ENCODE data around the gene MAP2K2.

DNA sequence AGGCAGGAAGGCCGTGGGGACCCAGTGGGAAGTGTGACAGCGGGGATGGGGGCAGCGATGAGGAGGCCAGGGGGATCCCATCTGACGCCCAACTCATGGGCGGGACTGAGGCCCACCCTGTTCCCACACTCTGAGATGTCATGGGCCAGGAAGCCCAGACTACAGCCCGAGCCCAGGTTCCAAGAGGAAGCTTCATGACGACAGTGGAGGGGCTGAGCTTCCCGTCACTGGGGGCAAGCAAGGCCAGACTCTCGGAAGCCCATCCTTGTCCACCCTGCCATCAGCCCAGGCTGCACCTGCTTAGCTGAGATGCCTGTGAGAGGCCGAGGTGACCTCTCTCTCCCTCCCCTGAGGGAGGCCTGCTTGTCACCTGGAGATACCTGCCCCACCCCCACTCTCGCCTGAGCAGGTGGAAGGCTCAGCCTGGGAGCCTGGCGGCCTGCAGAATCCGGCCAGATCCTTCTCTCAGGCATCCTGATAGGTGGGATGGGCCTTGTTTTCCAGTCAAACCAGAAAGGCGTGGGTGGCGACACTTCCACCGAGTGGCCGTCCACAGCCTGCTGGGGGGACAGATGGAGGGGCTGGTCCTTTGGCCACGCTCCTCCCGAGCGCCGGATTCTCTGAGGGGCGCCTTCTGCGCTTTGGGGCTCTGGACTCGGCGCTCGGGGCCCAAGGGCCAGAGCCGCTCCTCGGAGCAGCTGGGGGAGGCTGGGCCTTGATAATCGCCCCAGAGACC, 62.1 kb downstream of the MAP2K2 start:
- TF ChIP-seq CEBPB (IDR thresholded peaks at IDR 0.05) (no peak), YY1 (IDR thresholded peaks at IDR 0.05; ENCODE audit: low read depth) (0 out of 2 replicates have a peak, but pooled peaks have one; percentile 1), TCF12 (IDR thresholded peaks at IDR 0.05; ENCODE audit: low read depth) (no peak)
- TF ChIP-seq, protein P1, sequence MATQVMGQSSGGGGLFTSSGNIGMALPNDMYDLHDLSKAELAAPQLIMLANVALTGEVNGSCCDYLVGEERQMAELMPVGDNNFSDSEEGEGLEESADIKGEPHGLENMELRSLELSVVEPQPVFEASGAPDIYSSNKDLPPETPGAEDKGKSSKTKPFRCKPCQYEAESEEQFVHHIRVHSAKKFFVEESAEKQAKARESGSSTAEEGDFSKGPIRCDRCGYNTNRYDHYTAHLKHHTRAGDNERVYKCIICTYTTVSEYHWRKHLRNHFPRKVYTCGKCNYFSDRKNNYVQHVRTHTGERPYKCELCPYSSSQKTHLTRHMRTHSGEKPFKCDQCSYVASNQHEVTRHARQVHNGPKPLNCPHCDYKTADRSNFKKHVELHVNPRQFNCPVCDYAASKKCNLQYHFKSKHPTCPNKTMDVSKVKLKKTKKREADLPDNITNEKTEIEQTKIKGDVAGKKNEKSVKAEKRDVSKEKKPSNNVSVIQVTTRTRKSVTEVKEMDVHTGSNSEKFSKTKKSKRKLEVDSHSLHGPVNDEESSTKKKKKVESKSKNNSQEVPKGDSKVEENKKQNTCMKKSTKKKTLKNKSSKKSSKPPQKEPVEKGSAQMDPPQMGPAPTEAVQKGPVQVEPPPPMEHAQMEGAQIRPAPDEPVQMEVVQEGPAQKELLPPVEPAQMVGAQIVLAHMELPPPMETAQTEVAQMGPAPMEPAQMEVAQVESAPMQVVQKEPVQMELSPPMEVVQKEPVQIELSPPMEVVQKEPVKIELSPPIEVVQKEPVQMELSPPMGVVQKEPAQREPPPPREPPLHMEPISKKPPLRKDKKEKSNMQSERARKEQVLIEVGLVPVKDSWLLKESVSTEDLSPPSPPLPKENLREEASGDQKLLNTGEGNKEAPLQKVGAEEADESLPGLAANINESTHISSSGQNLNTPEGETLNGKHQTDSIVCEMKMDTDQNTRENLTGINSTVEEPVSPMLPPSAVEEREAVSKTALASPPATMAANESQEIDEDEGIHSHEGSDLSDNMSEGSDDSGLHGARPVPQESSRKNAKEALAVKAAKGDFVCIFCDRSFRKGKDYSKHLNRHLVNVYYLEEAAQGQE (IDR thresholded peaks at IDR 0.05; ENCODE audit: low read depth): no peak

All from Ishikawa (cell line).